ENCODE results near the gene PCDHA13.
"Not testable (repeated sequence)": the region's sequence is repeated elsewhere in the genome, so short reads cannot be mapped to it uniquely, and the experiment has no call there.

Gene PCDHA13

GRCh38 chr5:140855772-140856674 lies 25.9 kb upstream of the PCDHA13 start, which contains the start of gene PCDHA10:
Gene PCDHA10, plus strand, starts transcription at chr5:140855897. Its CDS starts 152 bp downstream, at chr5:140856049.
- H3K27ac Mint-ChIP-seq: no peak within 1 kb of the TSS
- H3K4me3 Mint-ChIP-seq: no peak within 1 kb of the TSS
- H3K27me3 Mint-ChIP-seq: peaks cover 5 to 14% of the 10 kb centered on the region in 2 donors
- peaks cover 6 to 7% of the 10 kb centered on the region in 2 donors for H3K9me3 Mint-ChIP-seq
- no peaks in the 10 kb centered on the region for H3K4me1 Mint-ChIP-seq (ENCODE audit: low read depth in 2 of 2)
- ATAC-seq (replicated peaks) (no peak), DNase-seq (no peak)
- no peaks in the 10 kb centered on the region for H3K36me3 Mint-ChIP-seq (ENCODE audit: insufficient read depth)

- Mint-ChIP-seq H3K27me3 (peaks cover 5 to 19% of the 10 kb centered on the region in 2 donors), H3K27ac (no peak overlapping the region), H3K9me3 (peaks cover 6 to 7% of the 10 kb centered on the region in 2 donors), H3K4me1 (ENCODE audit: low read depth in 2 of 2) (no peaks in the 10 kb centered on the region), H3K4me3 (no peak overlapping the region), H3K36me3 (ENCODE audit: insufficient read depth) (no peaks in the 10 kb centered on the region)
- DNase-seq: no peak
- ATAC-seq (replicated peaks): no peak
Measured at GRCh38 chr5:140857177-140857986, 24.5 kb upstream of the PCDHA13 start.

DNA sequence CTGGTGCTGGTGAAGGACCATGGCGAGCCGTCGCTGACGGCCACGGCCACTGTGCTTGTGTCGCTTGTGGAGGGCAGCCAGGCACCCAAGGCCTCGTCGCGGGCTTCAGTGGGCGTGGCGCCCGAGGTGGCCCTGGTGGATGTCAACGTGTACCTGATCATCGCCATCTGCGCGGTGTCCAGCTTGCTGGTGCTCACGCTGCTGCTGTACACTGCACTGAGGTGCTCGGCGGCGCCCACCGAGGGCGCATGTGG lies 24.0 kb upstream of the PCDHA13 start:
- no peaks in the 10 kb centered on the region for H3K4me1 Mint-ChIP-seq (ENCODE audit: low read depth in 2 of 2)

GRCh38 chr5:140862441-140863295 lies 19.3 kb upstream of the PCDHA13 start:
- ATAC-seq (replicated peaks) (no peak), DNase-seq (no peak)
- no peak overlapping the region for H3K4me3 Mint-ChIP-seq
- no peaks in the 10 kb centered on the region for H3K36me3 Mint-ChIP-seq (ENCODE audit: insufficient read depth)
- H3K9me3 Mint-ChIP-seq: no peaks in the 10 kb centered on the region
- H3K4me1 Mint-ChIP-seq (ENCODE audit: low read depth in 2 of 2): no peaks in the 10 kb centered on the region
- H3K27me3 Mint-ChIP-seq: peaks cover 9 to 10% of the 10 kb centered on the region in 2 donors
- H3K27ac Mint-ChIP-seq: no peak overlapping the region

More for the DNA sequence above, 24.0 kb upstream of the PCDHA13 start:
- no peak overlapping the region for H3K27ac Mint-ChIP-seq
- peaks cover 6 to 7% of the 10 kb centered on the region in 2 donors for H3K9me3 Mint-ChIP-seq
- no peaks in the 10 kb centered on the region for H3K36me3 Mint-ChIP-seq (ENCODE audit: insufficient read depth)
- H3K4me3 Mint-ChIP-seq: no peak overlapping the region
- peaks cover 5 to 17% of the 10 kb centered on the region in 2 donors for H3K27me3 Mint-ChIP-seq
- no peak for ATAC-seq (replicated peaks)
- no peak for DNase-seq

DNA sequence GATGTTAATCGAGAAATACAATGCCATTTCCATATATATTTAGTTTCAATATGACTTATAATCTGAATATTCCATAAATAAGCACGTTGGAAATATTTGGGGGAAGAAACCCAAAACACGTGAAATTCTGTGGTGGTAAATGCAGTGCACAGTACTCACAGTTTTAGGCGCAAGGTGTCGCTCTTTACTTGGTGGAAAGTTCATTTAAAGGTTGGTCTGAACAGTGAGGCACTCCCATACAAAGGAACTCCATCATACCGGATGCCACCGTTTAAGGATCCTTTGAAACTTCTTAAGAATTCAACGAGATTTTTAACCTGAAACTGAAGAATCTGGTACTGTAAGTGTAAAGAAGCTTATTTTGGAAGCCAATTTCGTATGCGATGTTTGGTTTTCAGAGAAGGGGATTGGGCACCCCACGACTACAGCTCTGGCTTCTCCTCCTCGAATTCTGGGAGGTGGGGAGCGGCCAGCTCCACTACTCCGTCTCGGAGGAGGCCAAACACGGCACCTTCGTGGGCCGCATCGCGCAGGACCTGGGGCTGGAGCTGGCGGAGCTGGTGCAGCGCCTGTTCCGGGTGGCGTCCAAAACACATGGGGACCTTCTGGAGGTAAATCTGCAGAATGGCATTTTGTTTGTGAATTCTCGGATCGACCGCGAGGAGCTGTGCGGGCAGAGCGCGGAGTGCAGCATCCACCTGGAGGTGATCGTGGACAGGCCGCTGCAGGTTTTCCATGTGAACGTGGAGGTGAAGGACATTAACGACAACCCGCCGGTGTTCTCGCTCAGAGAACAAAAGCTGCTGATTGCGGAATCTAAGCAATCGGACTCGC lies 13.0 kb upstream of the PCDHA13 start, which contains the start of gene PCDHA11:
Gene PCDHA11 (plus strand): TSS at position 237 of the 834 bp plus-strand sequence. CDS start 147 bp downstream, at position 384.
- Mint-ChIP-seq H3K4me1 (ENCODE audit: low read depth in 2 of 2) (no peaks in the 10 kb centered on the region), H3K4me3 (no peak within 1 kb of the TSS), H3K9me3 (peaks cover 0 to 2% of the 10 kb centered on the region in 2 donors), H3K27ac (no peak within 1 kb of the TSS), H3K36me3 (ENCODE audit: insufficient read depth) (no peaks in the 10 kb centered on the region), H3K27me3 (peaks cover 2 to 9% of the 10 kb centered on the region in 2 donors)
- ATAC-seq (replicated peaks): no peak
- DNase-seq: no peak

GRCh38 chr5:140869555-140869886 lies 12.4 kb upstream of the PCDHA13 start:
- H3K4me3 Mint-ChIP-seq: no peak overlapping the region
- H3K4me1 Mint-ChIP-seq (ENCODE audit: low read depth in 2 of 2): no peaks in the 10 kb centered on the region
- DNase-seq (no peak), ATAC-seq (replicated peaks) (no peak)
- H3K27ac Mint-ChIP-seq: no peak overlapping the region
- no peaks in the 10 kb centered on the region for H3K36me3 Mint-ChIP-seq (ENCODE audit: insufficient read depth)
- H3K9me3 Mint-ChIP-seq: peaks cover 0 to 2% of the 10 kb centered on the region in 2 donors
- H3K27me3 Mint-ChIP-seq: peaks cover 6 to 8% of the 10 kb centered on the region in 2 donors

DNA sequence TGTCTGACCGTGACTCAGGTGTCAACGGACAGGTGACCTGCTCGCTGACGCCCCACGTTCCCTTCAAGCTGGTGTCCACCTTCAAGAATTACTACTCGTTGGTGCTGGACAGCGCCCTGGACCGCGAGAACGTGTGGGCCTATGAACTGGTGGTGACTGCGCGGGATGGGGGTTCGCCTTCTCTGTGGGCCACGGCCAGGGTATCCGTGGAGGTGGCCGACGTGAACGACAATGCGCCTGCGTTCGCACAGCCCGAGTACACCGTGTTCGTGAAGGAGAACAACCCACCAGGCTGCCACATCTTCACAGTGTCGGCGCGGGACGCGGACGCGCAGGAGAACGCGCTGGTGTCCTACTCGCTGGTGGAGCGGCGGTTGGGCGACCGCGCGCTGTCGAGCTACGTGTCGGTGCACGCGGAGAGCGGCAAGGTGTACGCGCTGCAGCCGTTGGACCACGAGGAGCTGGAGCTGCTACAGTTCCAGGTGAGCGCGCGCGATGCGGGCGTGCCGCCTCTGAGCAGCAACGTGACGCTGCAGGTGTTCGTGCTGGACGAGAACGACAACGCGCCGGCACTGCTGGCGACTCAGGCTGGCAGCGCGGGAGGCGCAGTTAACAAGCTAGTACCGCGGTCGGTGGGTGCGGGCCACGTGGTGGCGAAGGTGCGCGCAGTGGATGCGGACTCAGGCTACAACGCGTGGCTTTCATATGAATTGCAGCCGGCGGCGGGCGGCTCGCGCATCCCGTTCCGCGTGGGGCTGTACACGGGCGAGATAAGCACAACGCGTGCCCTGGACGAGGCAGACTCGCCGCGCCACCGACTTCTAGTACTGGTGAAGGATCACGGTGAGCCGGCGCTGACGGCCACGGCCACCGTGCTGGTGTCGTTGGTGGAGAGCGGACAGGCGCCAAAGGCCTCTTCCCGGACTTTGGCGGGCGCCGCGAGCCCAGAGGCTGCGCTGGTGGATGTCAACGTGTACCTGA lies 11.4 kb upstream of the PCDHA13 start:
- H3K4me3 Mint-ChIP-seq: no peak overlapping the region
- H3K9me3 Mint-ChIP-seq: peaks cover 0 to 2% of the 10 kb centered on the region in 2 donors
- no peaks in the 10 kb centered on the region for H3K4me1 Mint-ChIP-seq (ENCODE audit: low read depth in 2 of 2)
- DNase-seq: no peak
- no peaks in the 10 kb centered on the region for H3K36me3 Mint-ChIP-seq (ENCODE audit: insufficient read depth)
- H3K27ac Mint-ChIP-seq: no peak overlapping the region
- peaks cover 4 to 9% of the 10 kb centered on the region in 2 donors for H3K27me3 Mint-ChIP-seq
- ATAC-seq (replicated peaks): no peak

GRCh38 chr5:140875085-140876065 lies 6.5 kb upstream of the PCDHA13 start, which contains the start of gene PCDHA12:
Gene PCDHA12, plus strand, starts transcription at chr5:140875308. Its CDS starts 165 bp downstream, at chr5:140875473.
- DNase-seq: no peak
- Mint-ChIP-seq H3K4me3 (no peak within 1 kb of the TSS), H3K4me1 (ENCODE audit: low read depth in 2 of 2) (no peaks in the 10 kb centered on the region), H3K9me3 (no peaks in the 10 kb centered on the region), H3K27me3 (peaks cover 9 to 11% of the 10 kb centered on the region in 2 donors), H3K36me3 (ENCODE audit: insufficient read depth) (no peaks in the 10 kb centered on the region), H3K27ac (no peak within 1 kb of the TSS)
- ATAC-seq (replicated peaks): no peak

- H3K4me3 Mint-ChIP-seq; ATAC-seq (replicated peaks); H3K27ac Mint-ChIP-seq; H3K9me3 Mint-ChIP-seq; DNase-seq; H3K36me3 Mint-ChIP-seq (ENCODE audit: insufficient read depth); H3K4me1 Mint-ChIP-seq (ENCODE audit: low read depth in 2 of 2): not testable (repeated sequence)
- peaks cover 16 to 20% of the 10 kb centered on the region in 2 donors for H3K27me3 Mint-ChIP-seq
Measured at GRCh38 chr5:140876541-140877261, 5.2 kb upstream of the PCDHA13 start.

- no peak overlapping the region for H3K4me3 Mint-ChIP-seq
- H3K4me1 Mint-ChIP-seq (ENCODE audit: low read depth in 2 of 2): no peaks in the 10 kb centered on the region
- ATAC-seq (replicated peaks) (no peak), DNase-seq (no peak)
- H3K36me3 Mint-ChIP-seq (ENCODE audit: insufficient read depth): no peaks in the 10 kb centered on the region
- no peaks in the 10 kb centered on the region for H3K9me3 Mint-ChIP-seq
- H3K27ac Mint-ChIP-seq: no peak overlapping the region
- peaks cover 19 to 20% of the 10 kb centered on the region in 2 donors for H3K27me3 Mint-ChIP-seq
Measured at GRCh38 chr5:140877262-140877581, 4.7 kb upstream of the PCDHA13 start.

All from effector memory CD8-positive, alpha-beta T cell (primary cell).